HepG2 (cell line): Measurements from ENCODE around the gene ZNF618. TPM values are rescaled to one million over a fixed set of nuclear protein-coding genes. Genes with fewer than 3 reads are reported as not detected.
A peak's percentile ranks its signal among the peaks of the same experiment; 100 is the strongest.

Source experiments
- ATAC-seq: fragments of 200-7000 bp; cut with Tn5 transposase; 3 replicates; pipeline ENCODE4 v1.9.1; 2020; ENCODE audit warnings: mild to moderate bottlenecking, moderate library complexity
- BruUV-seq: library from RNA; stranded (reverse); fragments of 400-500 nt; replicated peaks from 2 replicates; lab custom pipeline; 2021; lab: Mats Ljungman, UMichigan
- CTCF ChIA-PET: fragments of 300-600 bp; formaldehyde crosslinking; extraction: SDS; loops from one replicate; lab custom pipeline; 2021; ENCODE audit warnings: low total read pairs, inconsistent platforms, low intra/inter-chr PET ratio; lab: Yijun Ruan, JAX
- POLR2A ChIA-PET: fragments of 350-600 bp; sonication (Branson Sonifier 250); formaldehyde crosslinking; loops from one replicate; lab custom pipeline; 2020; ENCODE audit warnings: antibody characterized with exemption, inconsistent platforms; lab: Yijun Ruan, JAX
- DNase-seq: peaks from one replicate; pipeline ENCODE4 v3.0.0-alpha.2; 2015; ENCODE audit warnings: low spot score
- FAIRE-seq: peaks from 3 replicates; lab custom pipeline; 2011; peaks lifted over from hg19 to GRCh38; lab: Jason Lieb, UNC
- H2AFZ ChIP-seq: one replicate; pipeline ENCODE4 v1.6.1; 2011; ENCODE audit warnings: low read length, inconsistent platforms
- H3K27ac ChIP-seq: fragments of 300-600 bp; 3 replicates; pipeline ENCODE4 v1.8.0; 2011; ENCODE audit warnings: mixed run types, mild to moderate bottlenecking, mixed read lengths, low read length, inconsistent platforms; ENCODE audit not compliant: insufficient read depth; ENCODE audit errors: extremely low read length
- H3K27me3 ChIP-seq, 2 experiments: fragments of 200-600 bp in 1 of 2; 2 replicates in 1 of 2; 3 replicates in 1 of 2; pipeline versions ENCODE4 v1.6.0 to v1.8.0; 2011; ENCODE audit warnings: low read length in 2 of 2, mild to moderate bottlenecking in 2 of 2, moderate library complexity in 2 of 2, inconsistent platforms in 1 of 2; ENCODE audit not compliant: insufficient read depth in 2 of 2, control insufficient read depth in 1 of 2
- H3K36me3 ChIP-seq, 2 experiments: fragments of 200-600 bp in 1 of 2; replicated peaks in 1 of 2; 2 replicates in 1 of 2; 3 replicates in 1 of 2; pipeline versions ENCODE4 v1.5.1 to v1.8.0; 2011; ENCODE audit warnings: low read length in 2 of 2, inconsistent platforms in 1 of 2; ENCODE audit not compliant: insufficient read depth in 2 of 2, control insufficient read depth in 1 of 2
- H3K4me1 ChIP-seq: 2 replicates; pipeline ENCODE4 v1.5.1; 2012; ENCODE audit warnings: low read length, inconsistent platforms; ENCODE audit not compliant: insufficient read depth
- H3K4me2 ChIP-seq: 2 replicates; pipeline ENCODE4 v1.6.0; 2011; ENCODE audit warnings: low read depth, low read length, inconsistent platforms
- H3K4me3 ChIP-seq, 3 experiments: fragments of 200-600 bp in 1 of 3; sonication (generic), shearing (Covaris generic) in 1 of 3; replicated peaks in 1 of 3; 2 replicates each; pipeline ENCODE4 v1.5.1; 2011 to 2016; ENCODE audit warnings: low read length in 3 of 3, inconsistent platforms in 2 of 3, low read depth in 2 of 3, mild to moderate bottlenecking in 2 of 3, control low read depth in 1 of 3, mixed read lengths in 1 of 3; ENCODE audit not compliant: insufficient read depth in 1 of 3
- H3K79me2 ChIP-seq: one replicate; pipeline ENCODE4 v1.6.1; 2011; ENCODE audit warnings: low read length, inconsistent platforms; ENCODE audit not compliant: insufficient read depth
- H3K9ac ChIP-seq: 2 replicates; pipeline ENCODE4 v1.6.0; 2011; ENCODE audit warnings: mild to moderate bottlenecking, low read depth, low read length, inconsistent platforms; ENCODE audit not compliant: insufficient read depth
- H3K9me3 ChIP-seq: 2 replicates; pipeline ENCODE4 v1.5.1; 2012; ENCODE audit warnings: mild to moderate bottlenecking, low read length
- H4K20me1 ChIP-seq: 2 replicates; pipeline ENCODE4 v1.6.0; 2011; ENCODE audit warnings: inconsistent platforms, mild to moderate bottlenecking, low read length, moderate library complexity; ENCODE audit not compliant: insufficient read depth
- ADNP ChIP-seq: sonication (generic); formaldehyde crosslinking; IDR thresholded peaks from 2 replicates; pipeline ENCODE4 v1.4.0; 2020; ENCODE audit warnings: missing genetic modification reagents
- CHCHD3 ChIP-seq: sonication (generic); formaldehyde crosslinking; IDR thresholded peaks from 2 replicates; pipeline ENCODE4 v1.8.0; 2022; ENCODE audit warnings: mild to moderate bottlenecking, missing genetic modification reagents, moderate library complexity
- HMG20B ChIP-seq: conservative IDR thresholded peaks from 2 replicates; pipeline ENCODE4 v1.6.1; 2016; ENCODE audit warnings: missing genetic modification reagents, missing compliant biosample characterization
- MEIS1 ChIP-seq: sonication (generic); formaldehyde crosslinking; IDR thresholded peaks from 2 replicates; pipeline ENCODE4 v1.9.0; 2021; ENCODE audit warnings: mild to moderate bottlenecking, missing genetic modification reagents, moderate library complexity, borderline replicate concordance
- RFX3 ChIP-seq: IDR thresholded peaks from 2 replicates; pipeline ENCODE4 v1.6.1; 2016; ENCODE audit warnings: missing biosample characterization, missing genetic modification reagents
- ZBTB38 ChIP-seq: sonication (generic); formaldehyde crosslinking; IDR thresholded peaks from 2 replicates; pipeline ENCODE4 v1.5.1; 2020; ENCODE audit warnings: mild to moderate bottlenecking, missing genetic modification reagents
- ZBTB7A ChIP-seq: sonication (generic); formaldehyde crosslinking; IDR thresholded peaks from 2 replicates; pipeline ENCODE4 v1.8.0; 2022; ENCODE audit warnings: mild to moderate bottlenecking, missing genetic modification reagents
- ZNF292 ChIP-seq: sonication (generic); formaldehyde crosslinking; IDR thresholded peaks from 2 replicates; pipeline ENCODE4 v1.8.1; 2022; ENCODE audit warnings: mild to moderate bottlenecking, low read depth, missing genetic modification reagents, borderline replicate concordance
- ZNF720 ChIP-seq: sonication (generic); formaldehyde crosslinking; IDR thresholded peaks from 2 replicates; pipeline ENCODE4 v1.4.0; 2020; ENCODE audit warnings: missing genetic modification reagents
- WGBS: methylation state at CpG from one replicate; pipeline ENCODE4 v1.1.6; 2017; ENCODE audit warnings: low lambda C conversion rate; 5-methylcytosine and 5-hydroxymethylcytosine counted together
- in situ Hi-C: cut with HindIII; loops from 2 replicates; pipeline ENCODE4 v1.10.0; 2017; ENCODE audit warnings: low pct_unique_long_range_greater_than_20kb; ENCODE audit not compliant: extremely low pct_ligation_motif_present
- intact Hi-C: fragments of 100-400 bp; cut with micrococcal nuclease; formaldehyde crosslinking; loops from one replicate; pipeline ENCODE4 v1.10.0; 2022; ENCODE audit not compliant: unreplicated experiment
- polyA plus RNA-seq, 8 experiments: library from polyadenylated mRNA; depleted of rRNA in 3 of 8; stranded (reverse) in 7 of 8; unstranded in 1 of 8; fragments of >200 nt; fragmentation: Illumina TruSeq in 4 of 8; extraction: Trizol in 4 of 8; gene quantifications; 2 replicates each; pipeline versions ENCODE4 v1.2.1 to v1.2.3, GENCODE V29; 2011 to 2016; ENCODE audit warnings: low read depth in 4 of 8, missing spikeins in 1 of 8, mixed read lengths in 1 of 8; ENCODE audit not compliant: insufficient read depth in 1 of 8
- total RNA-seq, 5 experiments: library from RNA; depleted of rRNA; stranded (reverse); fragments of >200 nt; fragmentation: Illumina TruSeq; extraction: Trizol; gene quantifications; 2 replicates each; pipeline ENCODE4 v1.2.3, GENCODE V29; 2016; ENCODE audit warnings: low read depth in 1 of 5

Gene ZNF618
- total and polyA plus RNA-seq, 2 of the 13 experiments (the other 11 are each of a cell fraction or from before 2014, with no cell fraction given), result 0.07 TPM

GRCh38 chr9:114048533-114049415, 172.7 kb downstream of the ZNF618 start:
- H3K4me3 ChIP-seq, result no peak overlapping the region
- no TSS peak for BruUV-seq
- DNase-seq, result no peak
- intact Hi-C loops (loop anchor here (10.0 kb wide), 1 partner anchor 174 kb away; the partner anchor contains the start of gene ZNF618), in situ Hi-C loops (loop anchor here (25.0 kb wide), 1 partner anchor 311 kb away; no protein-coding TSS in a partner anchor)
- no peaks in the 10 kb centered on the region for H3K36me3 ChIP-seq
- no peak overlapping the region for H3K4me2 ChIP-seq
- POLR2A ChIA-PET, result interaction anchor here (1.2 kb wide), 1 partner anchor 10 kb away, joined by 3 read pairs; no protein-coding TSS in a partner anchor
- H3K27me3 ChIP-seq, result peaks cover 0 to 6% of the 10 kb centered on the region in 2 experiments; a peak in 2 of 5 replicates
- CTCF ChIA-PET, result interaction anchor here (2.3 kb wide), 1 partner anchor 241 kb away, joined by 9 read pairs; no protein-coding TSS in a partner anchor
- no peak overlapping the region for H3K27ac ChIP-seq
- TF ChIP-seq CHCHD3, result no peak
- no peak for TF ChIP-seq ZNF292 (CRISPR knock-in tag)
- no peak for TF ChIP-seq RFX3 (CRISPR knock-in tag)
- TF ChIP-seq ZBTB7A (CRISPR knock-in tag), result 0 out of 2 replicates have a peak, but pooled peaks have one; percentile 33
- no peak for TF ChIP-seq ADNP (CRISPR knock-in tag)
- TF ChIP-seq ZNF720 (CRISPR knock-in tag), result no peak
- 0 out of 2 replicates have a peak, but pooled peaks have one; percentile 23 for TF ChIP-seq ZBTB38 (CRISPR knock-in tag)
- TF ChIP-seq HMG20B (CRISPR knock-in tag), result no peak
- TF ChIP-seq MEIS1 (CRISPR knock-in tag), result no peak
- H2AFZ ChIP-seq, result no peak overlapping the region
- no peak for ATAC-seq
- WGBS, result 79% methylated on average over 28 of the region's 44 CpGs
- H4K20me1 ChIP-seq, result no peaks in the 10 kb centered on the region
- no peak for FAIRE-seq
- H3K4me1 ChIP-seq, result peaks cover 21% of the 10 kb centered on the region
- H3K9ac ChIP-seq, result no peak overlapping the region
- no peaks in the 10 kb centered on the region for H3K79me2 ChIP-seq
- H3K9me3 ChIP-seq, result no peaks in the 10 kb centered on the region
